IMR-90 (cell line): ENCODE measurements around the gene GRIK5. TPM values are rescaled to one million over a fixed set of nuclear protein-coding genes. Genes with fewer than 3 reads are reported as not detected.

Experiments used
- ATAC-seq: fragments of 200-7000 bp; cut with Tn5 transposase; 2 replicates; pipeline ENCODE4 v1.9.1; 2020; ENCODE audit warnings: low read depth, mild to moderate bottlenecking, moderate library complexity
- BruUV-seq: library from RNA; stranded (reverse); fragments of 400-500 nt; replicated peaks from 2 replicates; lab custom pipeline; 2021; lab: Mats Ljungman, UMichigan
- CTCF ChIA-PET: fragments of 300-600 bp; formaldehyde crosslinking; extraction: SDS; loops from one replicate; lab custom pipeline; 2021; ENCODE audit warnings: antibody characterized with exemption; lab: Yijun Ruan, JAX
- POLR2A ChIA-PET: fragments of 300-600 bp; sonication (Branson Sonifier 250); formaldehyde crosslinking; loops from one replicate; lab custom pipeline; 2022; ENCODE audit warnings: antibody characterized with exemption; ENCODE audit not compliant: unreplicated experiment; lab: Charles Lee
- DNase-seq: peaks from one replicate; pipeline ENCODE4 v3.0.0; 2013
- H2AFZ ChIP-seq: replicated peaks from 2 replicates; pipeline ENCODE3; 2013; ENCODE audit warnings: low read length, mild to moderate bottlenecking; ENCODE audit not compliant: poor library complexity
- H2AK5ac ChIP-seq: 2 replicates; pipeline ENCODE4 v1.6.1; 2013; ENCODE audit warnings: low read depth, low read length, inconsistent platforms
- H2AK9ac ChIP-seq: replicated peaks from 2 replicates; pipeline ENCODE3; 2013; ENCODE audit warnings: mild to moderate bottlenecking, low read depth, low read length, moderate library complexity; ENCODE audit not compliant: poor library complexity
- H2BK120ac ChIP-seq: 2 replicates; pipeline ENCODE4 v1.6.1; 2013; ENCODE audit warnings: low read depth, low read length, inconsistent platforms
- H2BK15ac ChIP-seq: 3 replicates; pipeline ENCODE4 v1.6.1; 2013; ENCODE audit warnings: low read depth, low read length, inconsistent platforms
- H2BK20ac ChIP-seq: 2 replicates; pipeline ENCODE4 v1.6.1; 2013; ENCODE audit warnings: low read depth, mild to moderate bottlenecking, inconsistent platforms, low read length, moderate library complexity
- H2BK5ac ChIP-seq: 2 replicates; pipeline ENCODE4 v1.6.1; 2013; ENCODE audit warnings: mild to moderate bottlenecking, low read depth, low read length, inconsistent platforms; ENCODE audit not compliant: poor library complexity, severe bottlenecking
- H3K14ac ChIP-seq: replicated peaks from 2 replicates; pipeline ENCODE4 v1.6.1; 2013; ENCODE audit warnings: low read depth, low read length, inconsistent platforms
- H3K18ac ChIP-seq: 2 replicates; pipeline ENCODE4 v1.6.1; 2013; ENCODE audit warnings: low read depth, low read length, control low read depth
- H3K23ac ChIP-seq: 2 replicates; pipeline ENCODE4 v1.6.1; 2013; ENCODE audit warnings: low read depth, low read length, inconsistent platforms
- H3K27ac ChIP-seq: 2 replicates; pipeline ENCODE4 v1.5.1; 2013; ENCODE audit warnings: mild to moderate bottlenecking, control low read depth, low read length; ENCODE audit not compliant: insufficient read depth
- H3K27me3 ChIP-seq: 2 replicates; pipeline ENCODE4 v1.6.1; 2013; ENCODE audit warnings: low read length; ENCODE audit not compliant: control insufficient read depth, insufficient read depth
- H3K36me3 ChIP-seq: 2 replicates; pipeline ENCODE4 v1.6.1; 2013; ENCODE audit warnings: low read length, mixed read lengths; ENCODE audit not compliant: control insufficient read depth, insufficient read depth
- H3K4ac ChIP-seq: 2 replicates; pipeline ENCODE4 v1.6.1; 2013; ENCODE audit warnings: low read depth, low read length, inconsistent platforms
- H3K4me1 ChIP-seq: 2 replicates; pipeline ENCODE4 v1.6.1; 2013; ENCODE audit warnings: low read length, mixed read lengths; ENCODE audit not compliant: control insufficient read depth, insufficient read depth
- H3K4me2 ChIP-seq: 2 replicates; pipeline ENCODE4 v1.6.1; 2013; ENCODE audit warnings: low read depth, mild to moderate bottlenecking, control low read depth, low read length, moderate library complexity
- H3K4me3 ChIP-seq: 2 replicates; pipeline ENCODE4 v1.5.1; 2013; ENCODE audit warnings: low read depth, mild to moderate bottlenecking, control low read depth, low read length, moderate library complexity; ENCODE audit not compliant: insufficient read depth
- H3K56ac ChIP-seq: 2 replicates; pipeline ENCODE4 v1.6.1; 2013; ENCODE audit warnings: low read length, inconsistent platforms; ENCODE audit not compliant: insufficient read depth; ENCODE audit errors: extremely low read depth
- H3K79me1 ChIP-seq, 2 experiments: 2 replicates each; pipeline ENCODE4 v1.6.1; 2013; ENCODE audit warnings: low read length in 2 of 2, inconsistent platforms in 1 of 2, low read depth in 1 of 2
- H3K9ac ChIP-seq: 2 replicates; pipeline ENCODE4 v1.6.1; 2013; ENCODE audit warnings: low read depth, low read length, control low read depth
- H3K9me1 ChIP-seq: 2 replicates; pipeline ENCODE4 v1.6.1; 2013; ENCODE audit warnings: low read length, inconsistent platforms; ENCODE audit not compliant: insufficient read depth
- H3K9me3 ChIP-seq: 2 replicates; pipeline ENCODE4 v1.6.1; 2013; ENCODE audit warnings: low read length; ENCODE audit not compliant: control insufficient read depth, insufficient read depth
- H4K20me1 ChIP-seq: 2 replicates; pipeline ENCODE4 v1.6.1; 2013; ENCODE audit warnings: low read length, inconsistent platforms; ENCODE audit not compliant: insufficient read depth
- H4K5ac ChIP-seq: 2 replicates; pipeline ENCODE4 v1.6.1; 2013; ENCODE audit warnings: mild to moderate bottlenecking, low read depth, low read length, control low read depth
- H4K8ac ChIP-seq, 2 experiments: 2 replicates each; pipeline ENCODE4 v1.6.1; 2013; ENCODE audit warnings: low read depth in 2 of 2, low read length in 2 of 2, control low read depth in 1 of 2, inconsistent platforms in 1 of 2
- H4K91ac ChIP-seq: 2 replicates; pipeline ENCODE4 v1.6.1; 2013; ENCODE audit warnings: low read depth, low read length, inconsistent platforms; ENCODE audit not compliant: insufficient read depth
- FOS ChIP-seq: fragments of 150-350 bp; IDR thresholded peaks from 2 replicates; pipeline ENCODE4 v1.6.1; 2016; ENCODE audit warnings: low read depth, low read length
- MAZ ChIP-seq: IDR thresholded peaks from 2 replicates; pipeline ENCODE4 v1.6.1; 2012; ENCODE audit warnings: low read depth, mild to moderate bottlenecking, low read length, improper control_type of control experiment, moderate library complexity, borderline replicate concordance
- RCOR1 ChIP-seq: IDR thresholded peaks from 2 replicates; pipeline ENCODE4 v1.6.1; 2012; ENCODE audit warnings: mild to moderate bottlenecking, low read length, improper control_type of control experiment; ENCODE audit not compliant: insufficient replicate concordance
- WGBS, 2 experiments: methylation state at CpG; one replicate each; pipeline versions ENCODE4 v1.1.5 to v1.1.7; 2013; ENCODE audit warnings: missing lambda C conversion rate in 2 of 2; ENCODE audit not compliant: insufficient read length in 1 of 2; ENCODE audit errors: extremely low coverage in 2 of 2; 5-methylcytosine and 5-hydroxymethylcytosine counted together
- dilution Hi-C: fragments of 300-500 bp; cut with HindIII; formaldehyde crosslinking; loops from one replicate; pipeline ENCODE4 v1.14.3; 2018; ENCODE audit warnings: low sequenced_read_pairs; ENCODE audit not compliant: unreplicated experiment
- in situ Hi-C: fragments of 300-500 bp; cut with MboI; formaldehyde crosslinking; loops from 3 replicates; pipeline ENCODE4 v1.14.3; 2019; ENCODE audit warnings: low sequenced_read_pairs, inconsistent platforms, mixed read lengths
- intact Hi-C: fragments of 100-400 bp; cut with micrococcal nuclease; formaldehyde crosslinking; loops from 2 replicates; pipeline ENCODE4 v1.10.0; 2022
- polyA plus RNA-seq, 3 experiments: library from polyadenylated mRNA; depleted of rRNA; stranded (reverse); fragments of >200 nt; gene quantifications; 2 replicates each; pipeline ENCODE4 v1.2.3, GENCODE V29; 2012; ENCODE audit warnings: low replicate concordance in 1 of 3
- total RNA-seq: library from RNA; depleted of rRNA; stranded (reverse); fragments of >200 nt; gene quantifications from 2 replicates; pipeline ENCODE4 v1.2.3, GENCODE V29; 2012
- TF ChIP-seq, protein P1 (sequence below): fragments of 150-350 bp; IDR thresholded peaks from 2 replicates; pipeline ENCODE4 v1.6.1; 2016; ENCODE audit warnings: low read depth, mild to moderate bottlenecking, low read length, moderate library complexity, borderline replicate concordance

The GRIK5 gene
- total and polyA plus RNA-seq, 2 of the 4 experiments (the other 2 are of a cell fraction): 0.10 TPM; not detected in 1

DNA sequence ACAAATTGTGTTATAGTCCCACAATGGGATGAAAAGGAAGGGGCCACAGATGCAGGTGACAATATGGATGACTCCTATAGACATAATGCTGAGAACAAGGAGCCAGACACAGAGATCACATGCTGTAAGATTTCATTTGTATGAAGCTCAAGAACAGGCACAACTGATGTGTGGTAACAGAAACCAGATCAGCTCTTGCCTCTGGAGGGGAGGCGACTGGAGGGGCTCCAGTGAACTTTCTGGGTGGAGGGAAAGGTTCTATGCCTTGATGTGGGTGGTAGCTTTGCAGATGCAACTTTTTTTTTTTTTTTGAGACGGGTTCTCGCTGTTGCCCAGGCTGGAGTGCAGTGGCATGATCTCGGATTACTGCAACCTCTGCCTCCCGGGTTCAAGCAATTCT lies 104.9 kb downstream of the GRIK5 start:
- Histone ChIP-seq H3K4me1 (no peaks in the 10 kb centered on the region), H3K79me1 (no peaks in the 10 kb centered on the region), H3K4me2 (no peak overlapping the region), H2AFZ (peak overlapping the region; percentile 7), H2AK9ac (no peak overlapping the region), H3K23ac (no peak overlapping the region), H4K91ac (no peak overlapping the region), H4K8ac (no peak overlapping the region), H4K5ac (no peak overlapping the region), H2BK5ac (no peak overlapping the region), H3K27ac (no peak overlapping the region), H3K18ac (no peak overlapping the region), H2AK5ac (no peak overlapping the region), H3K56ac (no peak overlapping the region), H2BK15ac (no peak overlapping the region), H3K9me3 (no peaks in the 10 kb centered on the region), H3K4me3 (no peak overlapping the region), H3K14ac (no peak overlapping the region), H3K9ac (no peak overlapping the region), H3K4ac (no peak overlapping the region), H3K36me3 (no peaks in the 10 kb centered on the region), H3K27me3 (peaks cover 23% of the 10 kb centered on the region), H2BK120ac (no peak overlapping the region), H3K9me1 (no peaks in the 10 kb centered on the region), H4K20me1 (no peaks in the 10 kb centered on the region), H2BK20ac (no peak overlapping the region)
- in situ Hi-C loops (no loop called here), dilution Hi-C loops (no loop called here), intact Hi-C loops (no loop called here)
- TF ChIP-seq, protein P1, sequence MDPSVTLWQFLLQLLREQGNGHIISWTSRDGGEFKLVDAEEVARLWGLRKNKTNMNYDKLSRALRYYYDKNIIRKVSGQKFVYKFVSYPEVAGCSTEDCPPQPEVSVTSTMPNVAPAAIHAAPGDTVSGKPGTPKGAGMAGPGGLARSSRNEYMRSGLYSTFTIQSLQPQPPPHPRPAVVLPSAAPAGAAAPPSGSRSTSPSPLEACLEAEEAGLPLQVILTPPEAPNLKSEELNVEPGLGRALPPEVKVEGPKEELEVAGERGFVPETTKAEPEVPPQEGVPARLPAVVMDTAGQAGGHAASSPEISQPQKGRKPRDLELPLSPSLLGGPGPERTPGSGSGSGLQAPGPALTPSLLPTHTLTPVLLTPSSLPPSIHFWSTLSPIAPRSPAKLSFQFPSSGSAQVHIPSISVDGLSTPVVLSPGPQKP: no peak
- TF ChIP-seq MAZ (no peak), RCOR1 (no peak), FOS (no peak)
- WGBS, 2 experiments: 20% methylated on average over 1 of the region's 5 CpGs; no CpG with 5 or more reads in 1 of the 2 experiments
- DNase-seq (no peak), ATAC-seq (no peak)
- CTCF ChIA-PET: interaction anchor here (0.7 kb wide), 2 partner anchors 34 to 606 kb away, joined by 3 to 5 read pairs; no protein-coding TSS in a partner anchor
- POLR2A ChIA-PET: no interaction called here
- no TSS peak for BruUV-seq
